GM10266 (cell line): ENCODE results near the gene PPP1R14C.

Experiments
- DNase-seq: peaks from one replicate; pipeline ENCODE4 v3.0.0; 2012; ENCODE audit errors: extremely low spot score
- TF ChIP-seq, protein P1 (sequence below): IDR thresholded peaks from 2 replicates; pipeline ENCODE4 v1.5.1; 2012; ENCODE audit warnings: mild to moderate bottlenecking, low read depth; ENCODE audit not compliant: control insufficient read depth, insufficient read depth; ENCODE audit errors: missing control alignments

PPP1R14C gene

DNA sequence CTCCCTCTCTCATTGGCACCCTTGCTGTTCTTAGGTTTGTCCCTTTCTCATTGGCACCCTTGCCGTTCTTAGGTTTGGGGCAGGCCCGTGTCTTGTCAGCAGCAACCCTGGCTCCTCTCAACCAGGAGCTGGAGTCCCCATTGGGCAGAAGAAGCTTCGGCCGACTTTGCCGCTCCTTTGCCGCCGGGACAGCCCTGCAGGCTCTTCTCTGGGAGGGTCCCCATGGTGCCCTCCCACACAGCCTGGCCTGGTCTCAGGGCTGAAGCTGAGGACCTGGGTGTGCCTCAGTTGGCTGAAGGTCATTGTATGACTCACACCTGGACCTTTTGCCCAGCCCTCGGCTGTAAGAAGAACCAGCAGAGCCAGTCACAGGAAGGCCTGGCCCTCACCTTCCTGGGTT, 59.6 kb downstream of the PPP1R14C start:
- DNase-seq, result no peak
- TF ChIP-seq, protein P1, sequence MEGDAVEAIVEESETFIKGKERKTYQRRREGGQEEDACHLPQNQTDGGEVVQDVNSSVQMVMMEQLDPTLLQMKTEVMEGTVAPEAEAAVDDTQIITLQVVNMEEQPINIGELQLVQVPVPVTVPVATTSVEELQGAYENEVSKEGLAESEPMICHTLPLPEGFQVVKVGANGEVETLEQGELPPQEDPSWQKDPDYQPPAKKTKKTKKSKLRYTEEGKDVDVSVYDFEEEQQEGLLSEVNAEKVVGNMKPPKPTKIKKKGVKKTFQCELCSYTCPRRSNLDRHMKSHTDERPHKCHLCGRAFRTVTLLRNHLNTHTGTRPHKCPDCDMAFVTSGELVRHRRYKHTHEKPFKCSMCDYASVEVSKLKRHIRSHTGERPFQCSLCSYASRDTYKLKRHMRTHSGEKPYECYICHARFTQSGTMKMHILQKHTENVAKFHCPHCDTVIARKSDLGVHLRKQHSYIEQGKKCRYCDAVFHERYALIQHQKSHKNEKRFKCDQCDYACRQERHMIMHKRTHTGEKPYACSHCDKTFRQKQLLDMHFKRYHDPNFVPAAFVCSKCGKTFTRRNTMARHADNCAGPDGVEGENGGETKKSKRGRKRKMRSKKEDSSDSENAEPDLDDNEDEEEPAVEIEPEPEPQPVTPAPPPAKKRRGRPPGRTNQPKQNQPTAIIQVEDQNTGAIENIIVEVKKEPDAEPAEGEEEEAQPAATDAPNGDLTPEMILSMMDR, result no peak

DNA sequence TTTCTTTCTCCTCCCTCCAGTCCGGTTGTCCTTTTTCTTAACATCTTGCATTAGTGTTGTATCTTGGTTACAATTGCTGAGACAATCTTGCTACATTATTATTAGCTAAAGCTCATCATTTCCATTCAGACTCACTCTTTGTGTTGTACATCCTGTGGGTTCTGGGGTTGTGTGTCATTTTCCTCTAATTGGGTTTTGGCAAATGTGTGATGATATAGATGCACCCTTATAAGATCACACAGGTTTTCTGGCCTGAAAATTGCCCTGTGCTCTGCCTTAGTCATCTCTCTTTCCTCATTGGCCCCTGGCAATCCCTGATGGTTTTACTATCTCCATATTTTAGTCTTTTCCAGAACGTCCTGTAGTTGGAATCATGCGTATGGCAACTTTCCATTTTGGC, 60.1 kb downstream of the PPP1R14C start:
- TF ChIP-seq, protein P1, result no peak
- DNase-seq, result no peak

DNA sequence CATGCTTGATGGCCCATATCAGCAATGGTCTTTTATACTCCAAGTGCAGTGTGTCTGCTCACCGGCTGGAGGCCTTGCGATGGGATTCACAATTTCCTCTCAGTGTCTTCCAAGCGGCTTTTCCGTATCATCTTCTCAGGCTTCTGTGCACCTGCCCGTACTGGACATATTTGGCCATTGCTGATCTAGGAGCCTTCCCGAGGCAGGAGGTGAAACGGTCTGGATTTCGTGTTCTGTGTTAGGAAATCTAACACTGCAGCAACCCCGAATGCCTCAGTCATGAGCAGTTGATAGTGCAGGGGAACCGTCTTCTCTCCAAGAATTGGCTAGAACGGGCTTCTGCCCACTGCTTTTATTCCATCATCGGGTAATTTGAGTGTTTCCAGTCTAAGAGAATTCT, 60.5 kb downstream of the PPP1R14C start:
- no peak for DNase-seq
- TF ChIP-seq, protein P1, result no peak

DNA sequence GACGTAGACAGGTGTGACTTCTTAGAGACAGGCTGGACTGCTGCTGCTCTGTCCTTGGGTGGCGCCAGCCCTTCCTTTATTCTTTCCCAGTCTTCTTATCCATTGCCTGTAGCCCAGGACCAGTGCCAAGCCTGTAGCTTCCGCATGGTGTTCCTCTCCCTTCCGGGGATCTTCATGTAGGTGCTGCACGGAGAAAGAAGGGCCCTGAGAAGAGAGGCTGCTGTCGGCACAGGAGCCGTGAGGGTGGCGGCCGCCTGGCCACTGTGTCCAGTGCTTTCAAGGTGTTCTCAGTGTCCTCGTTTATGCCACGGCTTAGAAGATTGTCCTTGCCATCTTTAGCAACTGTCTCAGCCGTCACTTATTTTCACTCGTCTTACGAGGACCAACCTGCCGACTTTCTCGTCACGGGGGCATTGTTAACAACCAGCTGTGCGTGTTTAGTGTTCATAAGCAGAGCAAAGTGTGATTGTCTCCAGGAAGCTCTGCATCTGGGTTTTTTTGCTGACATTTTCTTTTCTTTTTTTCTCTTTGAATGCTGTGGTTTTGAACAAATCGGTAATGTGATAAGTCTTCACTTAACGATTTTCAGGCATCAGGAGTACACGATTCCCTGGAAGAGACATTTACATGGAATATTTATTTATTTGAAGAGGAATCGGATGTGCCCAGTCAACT, 61.2 kb downstream of the PPP1R14C start:
- TF ChIP-seq, protein P1, result no peak
- no peak for DNase-seq

DNA sequence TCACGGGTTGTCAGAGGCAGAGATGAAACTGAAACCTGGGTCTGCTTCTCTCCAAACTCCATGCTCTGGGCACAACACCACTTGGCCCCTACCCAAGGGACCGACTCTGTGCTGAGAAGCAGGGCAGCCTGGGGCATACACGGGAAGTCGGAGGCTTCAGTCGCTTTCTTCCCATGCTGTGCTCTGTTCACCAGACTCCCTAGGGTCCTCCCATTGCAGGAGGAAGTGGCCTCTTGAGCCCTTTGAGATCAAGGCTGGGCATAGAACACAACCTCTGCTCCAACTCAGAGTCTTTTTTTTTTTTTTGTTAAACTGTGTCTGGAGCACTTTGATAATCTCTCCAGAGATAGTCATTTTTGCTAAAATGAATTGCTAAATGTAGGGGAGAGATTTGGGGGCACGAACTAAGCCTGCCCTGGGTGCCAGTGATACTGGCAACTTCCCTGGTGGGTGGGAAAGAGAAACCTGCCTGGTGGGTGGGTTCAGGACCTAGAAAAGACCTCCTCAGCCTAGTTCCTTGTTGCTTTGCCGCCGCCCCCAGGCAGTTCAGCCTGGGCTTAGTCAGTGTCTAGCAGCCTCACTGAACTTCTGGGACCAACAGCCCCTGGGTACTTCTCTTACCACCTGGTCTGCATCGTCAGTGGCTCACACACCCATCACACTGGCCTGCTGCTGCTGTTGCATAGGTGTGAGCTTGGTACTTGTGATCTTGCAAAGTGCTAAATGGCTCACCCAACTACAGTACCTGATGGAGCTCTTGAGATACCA, 62.0 kb downstream of the PPP1R14C start:
- no peak for DNase-seq
- TF ChIP-seq, protein P1, result no peak

DNA sequence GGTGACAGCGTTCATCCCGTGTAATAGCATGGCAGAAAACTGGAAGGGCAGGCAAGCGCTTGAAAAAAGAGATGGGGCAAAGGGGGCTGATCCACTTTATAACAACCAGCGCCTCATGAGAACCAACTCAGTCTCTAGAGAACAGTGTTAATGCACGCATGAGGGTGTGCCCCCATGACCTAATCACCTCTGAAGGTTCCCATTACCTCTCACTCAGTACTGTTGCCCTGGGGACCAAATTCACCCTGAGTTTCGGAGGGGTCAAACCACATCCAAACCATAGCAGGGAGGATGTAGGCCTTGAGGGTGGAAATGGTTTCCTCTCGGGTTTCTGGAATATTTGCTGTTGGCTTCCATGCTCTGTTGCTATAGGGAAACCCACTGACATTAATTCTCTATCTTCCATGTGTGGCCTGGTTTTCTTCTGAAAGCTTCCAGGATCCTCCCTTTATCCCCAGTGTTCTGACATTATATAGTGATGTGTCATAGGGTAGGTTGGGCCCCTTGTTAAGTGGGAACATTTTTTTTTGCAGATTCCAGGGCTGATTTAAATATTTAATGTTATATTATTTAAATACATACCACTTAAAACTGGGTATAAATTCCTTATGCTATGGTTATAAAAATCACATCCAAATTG, 65.2 kb downstream of the PPP1R14C start:
- no peak for DNase-seq
- TF ChIP-seq, protein P1, result no peak
